Psoas muscle (tissue), 8 donors: Measurements from ENCODE around the gene PTPRH. TPM values are rescaled to one million over a fixed set of nuclear protein-coding genes. Genes with fewer than 3 reads are reported as not detected.

Experiments
- ATAC-seq, 4 donors: fragments of 200-7000 bp; cut with Tn5 transposase; one replicate each; pipeline ENCODE4 v1.9.1; 2020; ENCODE audit warnings: moderate library complexity in 3 of 4, mild to moderate bottlenecking in 2 of 4
- DNase-seq, 2 donors: peaks; one replicate each; pipeline ENCODE4 v3.0.0-alpha.2; 2020
- H3K27ac ChIP-seq: fragments of 200-600 bp; one replicate; pipeline ENCODE4 v1.8.0; 2022
- H3K27me3 ChIP-seq, 3 donors: fragments of 200-600 bp in 1 of 3; one replicate each; pipeline versions ENCODE4 v1.6.1 to v1.8.0; 2013 to 2022; ENCODE audit warnings: low read length in 2 of 3, mild to moderate bottlenecking in 2 of 3, moderate library complexity in 1 of 3; ENCODE audit not compliant: insufficient read depth in 3 of 3
- H3K36me3 ChIP-seq, 2 donors: fragments of 200-600 bp in 1 of 2; one replicate each; pipeline versions ENCODE4 v1.6.1 to v1.8.0; 2013 to 2022; ENCODE audit warnings: low read depth in 1 of 2, mild to moderate bottlenecking in 1 of 2, moderate library complexity in 1 of 2; ENCODE audit not compliant: insufficient read depth in 1 of 2
- H3K4me1 ChIP-seq: fragments of 200-600 bp; one replicate; pipeline ENCODE4 v1.8.0; 2022
- H3K4me3 ChIP-seq: fragments of 200-600 bp; one replicate; pipeline ENCODE4 v1.8.0; 2022; ENCODE audit warnings: mild to moderate bottlenecking
- H3K9me3 ChIP-seq: fragments of 200-600 bp; one replicate; pipeline ENCODE4 v1.8.0; 2022
- WGBS, 3 donors: extraction: QIAGEN DNeasy Blood & Tissue Kit; methylation state at CpG; one replicate each; pipeline versions ENCODE4 v1.1.6 to v1.1.7; 2013; 5-methylcytosine and 5-hydroxymethylcytosine counted together
- intact Hi-C, 2 donors: fragments of 100-400 bp; cut with DNase I; formaldehyde crosslinking; loops; one replicate each; pipeline versions ENCODE4 v1.11.0 to v1.14.2; 2022
- polyA plus RNA-seq, 3 donors: library from polyadenylated mRNA; stranded (reverse); fragments of 200-250 nt; gene quantifications; one replicate each; pipeline ENCODE4 v1.2.3, GENCODE V29; 2013
- total RNA-seq, 4 donors: library from RNA; stranded (reverse); fragmentation: NEBNext Ultra II Directional in 2 of 4; extraction: Animal tissue kit (Norgen Biotek cat#: 25700) in 2 of 4; gene quantifications; one replicate each; pipeline versions ENCODE4 v1.2.1 to v1.2.4, GENCODE V29; 2021 to 2023
- TF ChIP-seq, protein P1 (sequence below): fragments of 200-600 bp; IDR thresholded peaks from one replicate; pipeline ENCODE4 v1.8.0; 2022; ENCODE audit warnings: antibody characterized with exemption
- donor health status: healthy with polysubstance abuse.
- donor health status: DM: no; HTN: no; CAD: no; lungs with moderate emphysema.
- donor health status: Bipolar disorder and iron deficiency.
- donor health status: healthy.
- donor health status: DM: yes; HTN: yes; CAD: no.
- donor health status: DM: no; HTN: no; CAD: no.
- donor health status: DM: no; HTN: no; CAD: no.
- donor health status: DM: yes; HTN: yes; CAD: no.

The PTPRH gene
- total and polyA plus RNA-seq, 7 donors: 0.04 to 0.18 (median 0.13) TPM; not detected in 1

DNA sequence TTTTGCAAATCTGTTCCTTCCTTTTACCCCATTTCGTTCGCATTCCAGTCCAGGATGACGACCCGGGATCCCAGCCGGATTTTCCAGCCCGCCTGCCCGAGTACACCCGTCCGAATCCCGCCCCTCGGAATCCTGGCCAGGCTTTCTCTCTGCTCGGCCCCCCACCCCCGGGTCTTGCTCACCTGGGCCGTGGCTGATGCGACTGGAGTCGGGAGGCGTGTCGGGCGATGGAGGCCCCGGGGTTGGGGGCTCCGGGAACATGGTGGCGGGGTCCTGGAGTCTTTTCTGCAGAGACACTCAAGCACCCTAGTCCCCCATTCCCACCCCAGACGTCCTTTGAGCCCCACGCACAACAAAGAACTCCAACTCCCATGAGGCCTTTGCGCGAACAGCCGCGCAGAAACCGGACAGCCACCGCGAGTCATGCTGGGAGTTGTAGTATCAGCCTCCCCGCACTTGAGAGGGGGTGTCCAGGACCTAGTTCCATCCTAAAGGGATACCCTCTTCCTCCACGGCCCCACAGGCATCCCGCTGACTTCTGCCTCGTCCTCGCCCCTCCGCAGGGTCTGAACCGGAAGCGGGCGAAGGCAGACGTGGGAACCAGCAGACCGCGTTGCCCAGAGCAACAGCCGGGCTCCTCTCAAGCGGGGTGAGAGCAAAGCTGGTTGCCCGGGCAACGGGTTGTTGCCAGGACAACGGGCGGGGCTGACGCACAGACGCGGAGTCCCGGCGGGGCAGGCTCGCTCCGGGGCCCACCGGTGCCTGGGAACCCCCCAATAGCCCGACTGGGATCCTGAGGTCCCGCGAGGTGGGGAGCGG, 30.3 kb downstream of the PTPRH start:
- peaks cover 0 to 92% (median 38%) of the 10 kb centered on the region in 3 donors for H3K27me3 ChIP-seq
- H3K4me1 ChIP-seq: peaks cover 7% of the 10 kb centered on the region
- H3K36me3 ChIP-seq: no peaks in the 10 kb centered on the region
- intact Hi-C loops: no loop called here
- DNase-seq: peak; percentile 61 to 74
- 3 to 4% (median 3%) methylated on average over 54 to 61 of the region's 61 CpGs for WGBS, 3 donors
- H3K9me3 ChIP-seq: no peaks in the 10 kb centered on the region
- no peak overlapping the region for H3K27ac ChIP-seq
- H3K4me3 ChIP-seq: peak overlapping the region; percentile 56
- TF ChIP-seq, protein P1, sequence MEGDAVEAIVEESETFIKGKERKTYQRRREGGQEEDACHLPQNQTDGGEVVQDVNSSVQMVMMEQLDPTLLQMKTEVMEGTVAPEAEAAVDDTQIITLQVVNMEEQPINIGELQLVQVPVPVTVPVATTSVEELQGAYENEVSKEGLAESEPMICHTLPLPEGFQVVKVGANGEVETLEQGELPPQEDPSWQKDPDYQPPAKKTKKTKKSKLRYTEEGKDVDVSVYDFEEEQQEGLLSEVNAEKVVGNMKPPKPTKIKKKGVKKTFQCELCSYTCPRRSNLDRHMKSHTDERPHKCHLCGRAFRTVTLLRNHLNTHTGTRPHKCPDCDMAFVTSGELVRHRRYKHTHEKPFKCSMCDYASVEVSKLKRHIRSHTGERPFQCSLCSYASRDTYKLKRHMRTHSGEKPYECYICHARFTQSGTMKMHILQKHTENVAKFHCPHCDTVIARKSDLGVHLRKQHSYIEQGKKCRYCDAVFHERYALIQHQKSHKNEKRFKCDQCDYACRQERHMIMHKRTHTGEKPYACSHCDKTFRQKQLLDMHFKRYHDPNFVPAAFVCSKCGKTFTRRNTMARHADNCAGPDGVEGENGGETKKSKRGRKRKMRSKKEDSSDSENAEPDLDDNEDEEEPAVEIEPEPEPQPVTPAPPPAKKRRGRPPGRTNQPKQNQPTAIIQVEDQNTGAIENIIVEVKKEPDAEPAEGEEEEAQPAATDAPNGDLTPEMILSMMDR: no peak
- peak; percentile 76 to 93 (median 84) for ATAC-seq

DNA sequence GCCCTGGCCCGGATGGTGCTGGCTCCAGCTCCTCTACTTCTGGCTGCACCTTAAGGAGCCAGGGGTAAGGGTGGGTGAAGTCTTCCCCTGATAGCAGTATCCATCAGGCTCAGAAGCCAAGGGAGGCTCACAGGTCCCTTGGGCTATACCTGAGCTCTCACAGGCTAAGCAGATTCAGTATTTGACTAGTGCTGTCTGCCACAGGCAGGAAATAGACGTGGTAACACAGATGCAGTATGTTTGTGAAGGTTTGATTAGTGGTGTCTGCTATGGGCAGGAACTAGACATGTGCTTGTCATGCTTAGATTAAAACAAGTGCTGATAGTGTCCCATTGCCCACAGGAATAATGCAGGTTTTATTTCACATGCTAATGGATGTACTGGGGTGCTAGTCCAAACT, 33.2 kb downstream of the PTPRH start:
- no peaks in the 10 kb centered on the region for H3K36me3 ChIP-seq
- H3K27ac ChIP-seq: no peak overlapping the region
- peaks cover 0 to 97% (median 47%) of the 10 kb centered on the region in 3 donors for H3K27me3 ChIP-seq
- no peak overlapping the region for H3K4me3 ChIP-seq
- peaks cover 7% of the 10 kb centered on the region for H3K4me1 ChIP-seq
- 21 to 31% (median 27%) methylated on average over 2 of the region's 2 CpGs for WGBS, 3 donors
- no peaks in the 10 kb centered on the region for H3K9me3 ChIP-seq
- TF ChIP-seq, protein P1: no peak
- no peak for ATAC-seq
- no peak for DNase-seq
- intact Hi-C loops: no loop called here

DNA sequence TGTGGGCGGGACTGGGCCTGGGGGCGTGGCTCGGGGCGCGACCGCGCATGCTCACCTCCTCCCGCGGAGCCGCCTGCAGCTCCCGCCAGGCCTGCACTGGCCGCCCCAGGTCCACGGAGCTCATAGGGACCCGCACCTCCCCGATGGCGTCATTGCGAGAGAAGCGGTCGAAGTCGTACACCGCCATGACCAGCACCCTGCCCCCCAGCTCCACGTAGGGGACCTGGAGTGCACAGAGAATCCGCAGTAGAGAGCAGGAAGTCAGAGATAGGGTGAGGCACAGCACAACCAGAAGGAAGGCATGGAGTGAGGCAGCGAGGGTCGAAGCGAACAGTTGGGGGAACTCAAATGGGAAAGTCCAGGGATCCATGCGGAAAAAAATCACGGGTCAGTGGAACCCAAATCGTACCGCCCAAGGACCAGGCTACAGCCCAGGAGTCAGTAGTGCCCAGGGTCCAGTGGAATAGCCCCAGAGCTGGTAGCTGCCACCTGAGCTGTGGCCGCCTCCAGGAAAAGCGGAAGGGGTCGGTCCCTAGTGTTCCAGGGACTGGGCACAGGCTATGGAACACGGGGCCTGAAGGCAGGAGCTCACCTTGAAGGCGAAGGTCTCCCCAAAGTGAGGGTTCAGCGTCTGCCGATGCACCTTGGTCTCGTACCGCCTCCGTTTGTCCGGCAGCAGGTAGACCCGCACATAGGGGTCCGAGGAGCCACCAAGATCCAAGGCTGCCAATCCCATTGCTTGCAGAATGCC, 34.0 kb downstream of the PTPRH start:
- no peak overlapping the region for H3K4me3 ChIP-seq
- peaks cover 7% of the 10 kb centered on the region for H3K4me1 ChIP-seq
- no peaks in the 10 kb centered on the region for H3K9me3 ChIP-seq
- TF ChIP-seq, protein P1: no peak
- WGBS, 3 donors: 52 to 64% (median 53%) methylated on average over 43 of the region's 43 CpGs
- peaks cover 0 to 96% (median 45%) of the 10 kb centered on the region in 3 donors for H3K27me3 ChIP-seq
- intact Hi-C loops: no loop called here
- H3K36me3 ChIP-seq: no peaks in the 10 kb centered on the region
- DNase-seq (no peak), ATAC-seq (peak in 1 of 4 donors; percentile 25)
- H3K27ac ChIP-seq: no peak overlapping the region

DNA sequence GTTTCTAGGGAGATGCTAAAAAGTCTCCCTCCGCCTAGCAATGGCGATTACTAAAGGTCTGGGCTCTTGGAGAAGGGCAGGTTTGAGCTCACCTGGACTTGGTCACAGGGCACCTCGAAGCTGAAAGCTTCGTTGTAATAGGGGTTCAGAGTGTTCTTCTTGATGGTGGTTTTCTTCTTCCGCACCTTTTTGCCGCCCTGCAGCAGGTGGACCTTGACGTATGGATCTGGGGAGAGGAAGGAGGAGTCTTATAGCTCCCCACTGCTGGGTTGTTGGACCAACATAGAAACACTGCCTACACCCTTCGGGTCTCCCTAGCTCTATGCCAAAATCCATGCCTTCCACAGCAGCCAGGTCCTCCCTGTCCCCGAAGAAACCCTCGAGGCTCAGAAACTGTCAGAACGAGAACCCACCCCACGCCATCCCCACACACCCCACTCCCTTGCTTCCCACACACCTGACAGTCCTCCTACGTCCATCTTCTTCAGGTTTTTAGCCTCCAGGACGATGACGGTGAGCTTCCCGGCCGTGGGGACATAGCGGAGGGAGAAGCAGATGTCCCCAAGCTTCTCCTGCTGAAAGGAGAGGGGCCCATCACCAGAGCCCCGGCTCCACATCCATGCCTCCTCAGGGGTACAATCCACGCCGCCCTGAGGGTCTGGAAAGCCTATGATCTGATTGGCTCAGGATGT, 34.7 kb downstream of the PTPRH start:
- no peaks in the 10 kb centered on the region for H3K36me3 ChIP-seq
- H3K27me3 ChIP-seq: peaks cover 0 to 96% (median 38%) of the 10 kb centered on the region in 3 donors
- 44 to 60% (median 59%) methylated on average over 19 to 21 of the region's 21 CpGs for WGBS, 3 donors
- no peaks in the 10 kb centered on the region for H3K9me3 ChIP-seq
- DNase-seq (no peak), ATAC-seq (no peak)
- H3K4me3 ChIP-seq: no peak overlapping the region
- H3K27ac ChIP-seq: no peak overlapping the region
- intact Hi-C loops: no loop called here
- H3K4me1 ChIP-seq: peaks cover 6% of the 10 kb centered on the region
- TF ChIP-seq, protein P1: no peak
